ENCODE measurements around the gene NPTXR. TPM values are rescaled to one million over a fixed set of nuclear protein-coding genes. Genes with fewer than 3 reads are reported as not detected.

Gene NPTXR
- total and polyA plus RNA-seq, 2 of the 4 experiments (the other 2 are of a cell fraction): 0.36 to 2.2 TPM

- in situ Hi-C loops (cut with MboI; ENCODE audit: low sequenced_read_pairs): no loop called here
- CTCF ChIA-PET: no interaction called here
Observed at GRCh38 chr22:38770257-38770949, 73.4 kb downstream of the NPTXR start.

More at GRCh38 chr22:38770257-38770949, 73.4 kb downstream of the NPTXR start:
- Histone ChIP-seq H3K4me3 (ENCODE audit: insufficient read depth, low read depth, low read length) (no peak overlapping the region), H4K91ac (ENCODE audit: insufficient read depth, low read depth, low read length) (no peak overlapping the region), H3K4ac (ENCODE audit: low read depth, low read length) (no peak overlapping the region), H3K27me3 (ENCODE audit: control insufficient read depth, insufficient read depth, low read length) (no peaks in the 10 kb centered on the region), H3K23ac (ENCODE audit: low read depth, low read length) (no peak overlapping the region), H3K14ac (replicated peaks; ENCODE audit: low read depth, low read length) (no peak overlapping the region), H3K4me2 (ENCODE audit: low read depth, low read length) (no peak overlapping the region), H2AK5ac (ENCODE audit: low read depth, low read length) (no peak overlapping the region), H2BK20ac (ENCODE audit: low read depth, low read length) (no peak overlapping the region), H3K4me1 (ENCODE audit: control insufficient read depth, insufficient read depth, low read length) (no peaks in the 10 kb centered on the region), H2AFZ (replicated peaks; ENCODE audit: low read length, poor library complexity) (no peak overlapping the region), H3K79me1 (ENCODE audit: low read depth in 1 of 2, low read length in 2 of 2) (no peaks in the 10 kb centered on the region), H3K9me1 (ENCODE audit: insufficient read depth, low read length) (no peaks in the 10 kb centered on the region), H4K20me1 (ENCODE audit: insufficient read depth, low read length) (no peaks in the 10 kb centered on the region), H3K9ac (ENCODE audit: low read depth, low read length) (no peak overlapping the region), H3K9me3 (ENCODE audit: control insufficient read depth, insufficient read depth, low read length) (no peaks in the 10 kb centered on the region), H2BK5ac (ENCODE audit: low read depth, low read length, poor library complexity, severe bottlenecking) (no peak overlapping the region), H4K5ac (ENCODE audit: low read depth, low read length) (no peak overlapping the region), H4K8ac (ENCODE audit: low read depth in 2 of 2, low read length in 2 of 2) (no peak overlapping the region), H3K18ac (ENCODE audit: low read depth, low read length) (no peak overlapping the region), H3K27ac (ENCODE audit: insufficient read depth, low read length) (no peak overlapping the region), H3K56ac (ENCODE audit: extremely low read depth, insufficient read depth, low read length) (no peak overlapping the region), H3K36me3 (ENCODE audit: control insufficient read depth, insufficient read depth, low read length) (no peaks in the 10 kb centered on the region), H2AK9ac (replicated peaks; ENCODE audit: low read depth, low read length, poor library complexity) (no peak overlapping the region), H2BK15ac (ENCODE audit: low read depth, low read length) (no peak overlapping the region), H2BK120ac (ENCODE audit: low read depth, low read length) (no peak overlapping the region)
- ATAC-seq (ENCODE audit: low read depth) (no peak), DNase-seq (no peak)
- WGBS, 2 experiments (ENCODE audit: extremely low coverage in 2 of 2, insufficient read length in 1 of 2): 75% methylated on average over 4 of the region's 16 CpGs; no CpG with 5 or more reads in 1 of the 2 experiments
- dilution Hi-C loops (cut with HindIII; ENCODE audit: low sequenced_read_pairs, unreplicated experiment) (no loop called here), intact Hi-C loops (cut with micrococcal nuclease) (no loop called here)
- POLR2A ChIA-PET (ENCODE audit: unreplicated experiment): no interaction called here
- no TSS peak for BruUV-seq (replicated peaks)
- no peak for TF ChIP-seq RCOR1 (IDR thresholded peaks at IDR 0.05; ENCODE audit: insufficient replicate concordance, low read length)
- no peak for TF ChIP-seq FOS (IDR thresholded peaks at IDR 0.05; ENCODE audit: low read depth, low read length)
- no peak for TF ChIP-seq BHLHE40 (IDR thresholded peaks at IDR 0.05; ENCODE audit: low read depth, low read length)
- TF ChIP-seq MXI1 (IDR thresholded peaks at IDR 0.05; ENCODE audit: borderline replicate concordance, low read depth, low read length): no peak
- TF ChIP-seq CHD1 (IDR thresholded peaks at IDR 0.05; ENCODE audit: low read depth, low read length): no peak
- no peak for TF ChIP-seq RAD21 (IDR thresholded peaks at IDR 0.05; ENCODE audit: low read length)
- no peak for TF ChIP-seq SMC3 (IDR thresholded peaks at IDR 0.05; ENCODE audit: low read depth, low read length)
- TF ChIP-seq CTCF (conservative IDR thresholded peaks at IDR 0.05; ENCODE audit: low read depth, low read length): no peak
- TF ChIP-seq, protein P1, sequence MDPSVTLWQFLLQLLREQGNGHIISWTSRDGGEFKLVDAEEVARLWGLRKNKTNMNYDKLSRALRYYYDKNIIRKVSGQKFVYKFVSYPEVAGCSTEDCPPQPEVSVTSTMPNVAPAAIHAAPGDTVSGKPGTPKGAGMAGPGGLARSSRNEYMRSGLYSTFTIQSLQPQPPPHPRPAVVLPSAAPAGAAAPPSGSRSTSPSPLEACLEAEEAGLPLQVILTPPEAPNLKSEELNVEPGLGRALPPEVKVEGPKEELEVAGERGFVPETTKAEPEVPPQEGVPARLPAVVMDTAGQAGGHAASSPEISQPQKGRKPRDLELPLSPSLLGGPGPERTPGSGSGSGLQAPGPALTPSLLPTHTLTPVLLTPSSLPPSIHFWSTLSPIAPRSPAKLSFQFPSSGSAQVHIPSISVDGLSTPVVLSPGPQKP (IDR thresholded peaks at IDR 0.05; ENCODE audit: borderline replicate concordance, low read depth, low read length): no peak
- TF ChIP-seq CEBPB (IDR thresholded peaks at IDR 0.05; ENCODE audit: low read depth, low read length): no peak
- TF ChIP-seq POLR2A (IDR thresholded peaks at IDR 0.05; ENCODE audit: low read depth, low read length): no peak

Data from IMR-90 (cell line).